Heart left ventricle (tissue), 16 donors: ENCODE measurements around the gene KCNQ1. TPM values are rescaled to one million over a fixed set of nuclear protein-coding genes. Genes with fewer than 3 reads are reported as not detected.
"Not testable (repeated sequence)": the region's sequence is repeated elsewhere in the genome, so short reads cannot be mapped to it uniquely, and the experiment has no call there.

ENCODE experiments used
- ATAC-seq, 4 donors: fragments of 200-7000 bp; cut with Tn5 transposase; one replicate each; pipeline ENCODE4 v1.9.1; 2020 to 2022; ENCODE audit warnings: moderate library complexity in 4 of 4, mild to moderate bottlenecking in 3 of 4, moderate number of reproducible peaks in 1 of 4
- DNase-seq, 5 donors: peaks; one replicate each; pipeline ENCODE4 v3.0.0-alpha.2; 2020
- H3K27ac ChIP-seq, 12 donors: fragments of 200-600 bp; sonication (generic) in 4 of 12; one replicate each; pipeline versions ENCODE4 v1.5.0 to v1.8.0; 2016 to 2022; ENCODE audit warnings: mild to moderate bottlenecking in 2 of 12
- H3K27me3 ChIP-seq, 9 donors: fragments of 200-600 bp; sonication (generic) in 2 of 9; one replicate each; pipeline versions ENCODE4 v1.5.1 to v1.8.0; 2016 to 2022; ENCODE audit warnings: mild to moderate bottlenecking in 3 of 9
- H3K36me3 ChIP-seq, 9 donors: fragments of 200-600 bp; sonication (generic) in 2 of 9; one replicate each; pipeline versions ENCODE4 v1.5.0 to v1.8.0; 2018 to 2022; ENCODE audit warnings: mild to moderate bottlenecking in 2 of 9
- H3K4me1 ChIP-seq, 12 donors: fragments of 200-600 bp; sonication (generic) in 4 of 12; one replicate each; pipeline versions ENCODE4 v1.5.0 to v1.8.0; 2016 to 2022; ENCODE audit warnings: mild to moderate bottlenecking in 3 of 12
- H3K4me3 ChIP-seq, 12 donors: fragments of 200-600 bp; sonication (generic) in 4 of 12; one replicate each; pipeline versions ENCODE4 v1.5.0 to v1.8.0; 2017 to 2022; ENCODE audit warnings: mild to moderate bottlenecking in 9 of 12, moderate library complexity in 4 of 12
- H3K9me3 ChIP-seq, 12 donors: fragments of 200-600 bp; sonication (generic) in 4 of 12; one replicate each; pipeline versions ENCODE4 v1.5.0 to v1.8.0; 2016 to 2022; ENCODE audit warnings: mild to moderate bottlenecking in 1 of 12
- CTCF ChIP-seq, 12 donors: fragments of 200-600 bp; sonication (generic) in 4 of 12; IDR thresholded peaks; one replicate each; pipeline versions ENCODE4 v1.5.0 to v1.8.0; 2018 to 2022; ENCODE audit warnings: antibody characterized with exemption in 12 of 12, mild to moderate bottlenecking in 5 of 12
- POLR2A ChIP-seq, 2 donors: fragments of 450-650 bp; IDR thresholded peaks; one replicate each; pipeline ENCODE4 v1.6.1; 2017; ENCODE audit warnings: antibody characterized with exemption in 2 of 2, mild to moderate bottlenecking in 2 of 2, moderate library complexity in 2 of 2
- WGBS, 4 donors: extraction: QIAGEN DNeasy Blood & Tissue Kit in 2 of 4; methylation state at CpG; one replicate each; pipeline versions ENCODE4 v1.1.5 to v1.1.7; 2013 to 2018; 5-methylcytosine and 5-hydroxymethylcytosine counted together
- intact Hi-C, 10 donors: fragments of 100-400 bp; cut with DNase I; formaldehyde crosslinking; loops; one replicate each; pipeline versions ENCODE4 v1.11.1 to v1.14.2; 2022
- polyA plus RNA-seq, 2 donors: library from polyadenylated mRNA; stranded (reverse); fragments of 200-250 nt; gene quantifications; one replicate each; pipeline ENCODE4 v1.2.3, GENCODE V29; 2013
- total RNA-seq, 9 donors: library from RNA; depleted of rRNA in 2 of 9; stranded (reverse); fragments of >200 nt in 2 of 9; fragmentation: NEBNext Ultra II Directional in 3 of 9; extraction: Animal tissue kit (Norgen Biotek cat#: 25700) in 3 of 9; gene quantifications; one replicate each; pipeline versions ENCODE4 v1.1.0 to v1.2.4, GENCODE V29; 2016 to 2023
- donor health status: ischemic (EF 13 %, LVEDD 7.1; RV severe dilation, severe dysfunction).
- donor health status: healthy with polysubstance abuse.
- donor health status: DM: no; HTN: yes; CAD: no.
- donor health status: DM: no; HTN: no; CAD: no.
- donor health status: ischemic (EF 25% LVEDD 6.9; RV normal size, moderate dysfunction).
- donor health status: ischemic (EF 25% LVEDD 5.7; RV mildly dilated, moderate dysfunction).
- donor health status: healthy.
- donor health status: DM: yes; HTN: yes; CAD: no.
- donor health status: ischemic (EF 35%, LVEDD 5.7; RV mildly dilated, moderate dysfunction).
- donor health status: nonischemic (EF 11% LVEDD 7.7; RV severe dilation, severe dysfunction).
- donor health status: DM: yes; HTN: yes; CAD: no.
- donor health status: PGD.
- donor health status: ischemic (EF 29% LVEDD 5.4; RV normal size, mild dysfunction).
- donor health status: nonischemic (EF 23%, LVEDD 6.1; RV moderate dilation, normal function).

The KCNQ1 gene
- total and polyA plus RNA-seq, 11 donors: 18.6 to 42.4 (median 31.4) TPM

GRCh38 chr11:2483426-2483825 is 38.6 kb downstream of the KCNQ1 start:
- peaks cover 0 to 26% (median 14%) of the 10 kb centered on the region in 12 donors for H3K4me1 ChIP-seq
- no peaks in the 10 kb centered on the region for H3K36me3 ChIP-seq
- no peak for DNase-seq
- H3K4me3 ChIP-seq: no peak overlapping the region
- H3K9me3 ChIP-seq: peaks cover 0 to 26% (median 8%) of the 10 kb centered on the region in 12 donors
- H3K27ac ChIP-seq: no peak overlapping the region
- ATAC-seq: peak in 3 of 4 donors; percentile 32 to 48 (median 48)
- intact Hi-C loops: no loop called here
- WGBS, 4 donors: 22 to 28% (median 25%) methylated on average over 14 of the region's 14 CpGs
- TF ChIP-seq POLR2A (IDR thresholded peaks at IDR 0.05) (no peak), CTCF (IDR thresholded peaks at IDR 0.05) (no peak)
- no peaks in the 10 kb centered on the region for H3K27me3 ChIP-seq

GRCh38 chr11:2484576-2485125 is 39.8 kb downstream of the KCNQ1 start:
- DNase-seq (no peak), ATAC-seq (peak in 1 of 4 donors; percentile 12)
- no peak overlapping the region for H3K4me3 ChIP-seq
- H3K36me3 ChIP-seq: no peaks in the 10 kb centered on the region
- H3K4me1 ChIP-seq: peaks cover 0 to 26% (median 14%) of the 10 kb centered on the region in 12 donors
- no peak for TF ChIP-seq POLR2A (IDR thresholded peaks at IDR 0.05)
- intact Hi-C loops: no loop called here
- no peaks in the 10 kb centered on the region for H3K27me3 ChIP-seq
- 91 to 95% (median 93%) methylated on average over 16 of the region's 16 CpGs for WGBS, 4 donors
- H3K9me3 ChIP-seq: peaks cover 0 to 34% (median 8%) of the 10 kb centered on the region in 12 donors
- H3K27ac ChIP-seq: no peak overlapping the region

- peaks cover 0 to 14% (median 7%) of the 10 kb centered on the region in 12 donors for H3K4me1 ChIP-seq
- intact Hi-C loops: no loop called here
- H3K27me3 ChIP-seq: no peaks in the 10 kb centered on the region
- no peak for TF ChIP-seq CTCF (IDR thresholded peaks at IDR 0.05)
- TF ChIP-seq POLR2A (IDR thresholded peaks at IDR 0.05): no peak
- no peak overlapping the region for H3K4me3 ChIP-seq
- no peak for DNase-seq
- ATAC-seq: no peak
- H3K9me3 ChIP-seq: peaks cover 0 to 43% (median 8%) of the 10 kb centered on the region in 12 donors
- no peaks in the 10 kb centered on the region for H3K36me3 ChIP-seq
- H3K27ac ChIP-seq: no peak overlapping the region
Measured at GRCh38 chr11:2488004-2488403, 43.2 kb downstream of the KCNQ1 start.

- DNase-seq (no peak), ATAC-seq (peak in 1 of 4 donors; percentile 36)
- H3K27me3 ChIP-seq: no peaks in the 10 kb centered on the region
- WGBS, 4 donors: 33 to 50% (median 43%) methylated on average over 2 of the region's 2 CpGs
- H3K4me1 ChIP-seq: peaks cover 0 to 4% (median under 1%) of the 10 kb centered on the region in 12 donors
- TF ChIP-seq POLR2A (IDR thresholded peaks at IDR 0.05): no peak
- TF ChIP-seq CTCF (IDR thresholded peaks at IDR 0.05): no peak
- no peaks in the 10 kb centered on the region for H3K36me3 ChIP-seq
- peaks cover 0 to 53% (median 8%) of the 10 kb centered on the region in 12 donors for H3K9me3 ChIP-seq
- intact Hi-C loops: no loop called here
- H3K4me3 ChIP-seq: no peak overlapping the region
- H3K27ac ChIP-seq: no peak overlapping the region
Measured at GRCh38 chr11:2489083-2489482, 44.3 kb downstream of the KCNQ1 start.

GRCh38 chr11:2497951-2498350 is 53.1 kb downstream of the KCNQ1 start:
- peak in 1 of 5 donors; percentile 16 for DNase-seq
- H3K27ac ChIP-seq, H3K4me3 ChIP-seq, ATAC-seq, H3K27me3 ChIP-seq, H3K36me3 ChIP-seq, intact Hi-C loops, H3K4me1 ChIP-seq: not testable (repeated sequence)
- H3K9me3 ChIP-seq: peaks cover 0 to 50% (median 9%) of the 10 kb centered on the region in 12 donors
- WGBS, 4 donors: 89 to 100% (median 96%) methylated on average over 1 of the region's 1 CpG; no CpG with 5 or more reads in 1 of the 4 donors
